ENCODE data around the gene CSDE1.
"Not testable (repeated sequence)": the region's sequence is repeated elsewhere in the genome, so short reads cannot be mapped to it uniquely, and the experiment has no call there.

Gene CSDE1

GRCh38 chr1:114779722-114780121 is 21.9 kb upstream of the CSDE1 start:
- H3K4me3 ChIP-seq (replicated peaks; ENCODE audit: low read depth, low read length): peak overlapping the region; percentile 94
- no peak for DNase-seq (ENCODE audit: low read depth)
- no peak for TF ChIP-seq CTCF (IDR thresholded peaks at IDR 0.05; ENCODE audit: low read length, missing control alignments)

GRCh38 chr1:114776726-114777125 is 18.9 kb upstream of the CSDE1 start:
- DNase-seq (ENCODE audit: low read depth): not testable (repeated sequence)

GRCh38 chr1:114771992-114772391 is 14.2 kb upstream of the CSDE1 start:
- no peak for TF ChIP-seq CTCF (IDR thresholded peaks at IDR 0.05; ENCODE audit: low read length, missing control alignments)
- H3K4me3 ChIP-seq (replicated peaks; ENCODE audit: low read depth, low read length): no peak overlapping the region
- no peak for DNase-seq (ENCODE audit: low read depth)

More at GRCh38 chr1:114776726-114777125, 18.9 kb upstream of the CSDE1 start:
- H3K4me3 ChIP-seq (replicated peaks; ENCODE audit: low read depth, low read length): not testable (repeated sequence)

- DNase-seq (ENCODE audit: low read depth): no peak
- no peak for TF ChIP-seq CTCF (IDR thresholded peaks at IDR 0.05; ENCODE audit: low read length, missing control alignments)
- H3K4me3 ChIP-seq (replicated peaks; ENCODE audit: low read depth, low read length): no peak overlapping the region
Measured at GRCh38 chr1:114770989-114771388, 13.2 kb upstream of the CSDE1 start.

- DNase-seq (ENCODE audit: low read depth): no peak
- H3K4me3 ChIP-seq (replicated peaks; ENCODE audit: low read depth, low read length): no peak overlapping the region
- peak; percentile 9 for TF ChIP-seq CTCF (IDR thresholded peaks at IDR 0.05; ENCODE audit: low read length, missing control alignments)
Measured at GRCh38 chr1:114764689-114765088, 6.9 kb upstream of the CSDE1 start.

- H3K4me3 ChIP-seq (replicated peaks; ENCODE audit: low read depth, low read length): peak overlapping the region; percentile 99
- no peak for DNase-seq (ENCODE audit: low read depth)
Measured at GRCh38 chr1:114758256-114758832, 560 bp upstream of the CSDE1 start.

GRCh38 chr1:114756949-114757454 is 782 bp downstream of the CSDE1 start:
- no peak for TF ChIP-seq CTCF (IDR thresholded peaks at IDR 0.05; ENCODE audit: low read length, missing control alignments)
- DNase-seq (ENCODE audit: low read depth): peak; percentile 64
- H3K4me3 ChIP-seq (replicated peaks; ENCODE audit: low read depth, low read length): peak overlapping the region; percentile 99

More at GRCh38 chr1:114758256-114758832, 560 bp upstream of the CSDE1 start:
- TF ChIP-seq CTCF (IDR thresholded peaks at IDR 0.05; ENCODE audit: low read length, missing control alignments): no peak
